ENCODE measurements around the gene IGFALS.

IGFALS gene

DNA sequence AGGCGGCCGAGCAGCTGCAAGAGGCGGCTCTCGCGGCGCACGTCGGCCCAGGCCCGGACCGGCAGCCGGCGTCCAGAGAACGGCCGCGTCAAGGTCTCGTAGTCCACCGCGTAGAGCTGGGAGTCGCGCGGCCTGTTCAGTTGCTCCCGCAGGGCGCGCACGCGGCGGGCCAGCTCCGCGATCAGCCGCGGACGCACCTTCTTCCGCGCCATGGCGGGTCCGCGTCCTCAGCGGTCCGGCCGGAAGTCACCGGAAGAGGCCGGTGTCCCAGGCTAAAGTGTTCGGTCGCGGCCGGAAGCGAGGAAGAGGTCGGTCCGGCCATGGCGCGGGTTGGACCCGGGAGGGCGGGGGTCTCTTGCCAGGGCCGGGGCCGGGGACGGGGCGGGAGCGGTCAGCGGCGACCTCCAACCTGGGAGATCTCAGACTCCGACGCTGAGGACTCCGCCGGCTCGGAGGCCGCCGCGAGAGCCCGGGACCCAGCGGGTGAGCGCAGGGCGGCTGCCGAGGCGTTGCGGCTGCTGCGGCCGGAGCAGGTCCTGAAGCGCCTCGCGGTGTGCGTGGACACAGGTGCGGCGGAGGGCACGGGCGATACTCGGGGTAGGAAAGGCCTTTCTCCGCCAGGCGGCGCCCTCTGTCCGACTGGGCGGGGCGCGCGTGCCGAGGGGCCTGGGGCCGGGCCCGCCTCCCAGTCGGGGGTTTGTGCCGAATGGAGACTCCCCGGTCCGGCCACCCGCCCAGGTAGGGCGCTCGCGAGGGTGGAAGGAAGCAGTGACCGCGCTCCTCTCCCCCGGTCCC, 20.4 kb downstream of the IGFALS start, which contains the start of gene MRPS34:
TSS of gene MRPS34 (minus strand) at position 227 of the 795 bp plus-strand sequence. CDS start at position 212, 15 bp downstream.
- FAIRE-seq (no peak), DNase-seq (ENCODE audit: insufficient read length, low spot score) (peak; percentile 84)
- peak; percentile 80 for TF ChIP-seq POLR2A (IDR thresholded peaks at IDR 0.05; ENCODE audit: low read depth, low read length)

DNA sequence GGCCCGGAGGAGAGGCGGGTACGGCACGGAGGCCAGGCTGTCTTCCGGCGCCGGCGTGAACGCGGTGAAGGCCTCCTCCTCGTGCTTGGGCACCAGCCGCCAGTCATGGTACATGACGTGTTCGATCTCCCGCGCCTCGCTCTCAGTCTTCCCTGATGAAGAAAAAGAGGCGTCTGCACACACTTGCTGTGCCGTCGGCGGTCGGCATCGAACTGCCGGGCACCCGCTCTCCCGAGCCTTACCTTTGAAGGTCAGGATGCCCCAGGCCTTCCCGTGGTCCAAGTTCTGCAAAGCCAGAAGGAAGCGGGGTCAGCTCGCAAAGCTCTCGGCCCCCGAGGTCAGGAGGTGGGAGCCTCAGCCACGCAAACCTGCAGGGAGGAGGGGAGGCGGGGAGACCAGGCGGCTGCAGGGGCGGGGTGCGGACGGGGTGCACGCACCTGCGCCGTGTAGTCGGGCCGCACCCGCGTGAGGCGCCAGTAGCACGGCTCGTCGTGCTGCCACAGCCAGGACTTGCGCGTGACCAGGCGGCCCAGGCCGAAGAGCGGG, 21.1 kb downstream of the IGFALS start, which contains the start of gene EME2:
TSS of gene EME2 (plus strand) at position 449 of the 546 bp plus-strand sequence. CDS start 418 bp downstream, outside the sequence.
- DNase-seq (ENCODE audit: insufficient read length, low spot score) (peak; percentile 53), FAIRE-seq (no peak)
- TF ChIP-seq POLR2A (IDR thresholded peaks at IDR 0.05; ENCODE audit: low read depth, low read length) = no peak

DNA sequence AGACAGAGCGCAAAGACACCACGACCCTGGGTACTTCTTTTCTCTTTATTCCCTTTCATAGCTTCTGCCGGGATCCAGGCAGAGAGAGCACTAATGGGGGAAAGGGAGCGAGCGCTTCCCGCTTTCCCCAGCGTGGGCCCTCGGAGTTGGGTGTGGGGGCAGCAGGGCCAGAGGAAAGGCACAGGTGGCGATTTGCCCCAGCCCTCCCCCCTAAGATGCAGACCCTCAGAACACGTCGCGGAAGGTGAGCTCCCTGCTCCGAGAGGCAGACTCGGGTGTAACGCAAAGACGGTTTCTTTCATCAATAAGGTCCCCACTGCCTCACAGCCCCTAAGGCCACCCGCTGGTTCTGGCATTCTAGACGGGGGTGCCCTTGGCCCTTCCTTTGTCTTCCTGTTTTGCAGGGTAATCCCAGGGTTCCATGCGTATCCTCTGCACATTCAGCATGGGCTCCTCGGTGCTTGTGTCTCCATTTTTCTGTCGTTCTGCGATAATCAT, 21.6 kb downstream of the IGFALS start:
- DNase-seq (ENCODE audit: insufficient read length, low spot score) (no peak), FAIRE-seq (no peak)
- no peak for TF ChIP-seq POLR2A (IDR thresholded peaks at IDR 0.05; ENCODE audit: low read depth, low read length)

DNA sequence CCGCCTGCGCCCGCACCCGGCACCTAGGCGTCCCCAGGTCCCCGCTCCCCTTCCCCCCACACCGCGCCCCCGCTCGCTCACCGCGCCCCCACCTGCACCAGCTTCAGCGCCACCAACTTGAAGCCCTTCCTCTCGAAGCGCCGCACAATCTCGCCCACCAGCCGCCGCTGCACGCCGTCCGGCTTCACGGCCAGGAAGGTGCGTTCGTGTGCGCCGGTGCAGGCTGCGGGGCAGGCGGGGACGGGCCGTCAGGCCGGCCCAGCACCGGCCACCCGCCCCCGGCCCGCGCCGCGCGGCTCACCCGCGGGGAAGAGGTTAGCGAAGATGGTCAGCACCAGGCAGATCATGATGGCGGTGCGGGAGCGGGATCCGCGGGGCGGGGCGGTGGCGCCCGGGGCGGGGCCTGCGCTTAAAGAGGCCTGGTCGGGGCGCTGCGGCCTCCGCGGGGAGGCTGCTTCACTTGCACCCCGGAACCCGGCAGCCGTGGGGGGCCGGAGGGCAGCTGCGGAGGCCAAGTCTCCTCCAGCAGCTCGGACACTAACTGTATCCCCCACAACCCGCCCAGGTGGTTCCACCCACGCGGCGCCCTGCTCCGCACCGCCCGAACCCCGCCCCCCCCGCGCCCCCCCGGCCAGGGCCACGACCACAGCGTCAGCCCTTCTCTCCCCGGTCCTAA, 22.2 kb downstream of the IGFALS start, which contains the start of gene NME3:
TSS of gene NME3 (minus strand) at position 356 of the 676 bp plus-strand sequence. CDS start at position 347, 9 bp downstream.
- no peak for FAIRE-seq
- no peak for DNase-seq (ENCODE audit: insufficient read length, low spot score)
- no peak for TF ChIP-seq POLR2A (IDR thresholded peaks at IDR 0.05; ENCODE audit: low read depth, low read length)

DNA sequence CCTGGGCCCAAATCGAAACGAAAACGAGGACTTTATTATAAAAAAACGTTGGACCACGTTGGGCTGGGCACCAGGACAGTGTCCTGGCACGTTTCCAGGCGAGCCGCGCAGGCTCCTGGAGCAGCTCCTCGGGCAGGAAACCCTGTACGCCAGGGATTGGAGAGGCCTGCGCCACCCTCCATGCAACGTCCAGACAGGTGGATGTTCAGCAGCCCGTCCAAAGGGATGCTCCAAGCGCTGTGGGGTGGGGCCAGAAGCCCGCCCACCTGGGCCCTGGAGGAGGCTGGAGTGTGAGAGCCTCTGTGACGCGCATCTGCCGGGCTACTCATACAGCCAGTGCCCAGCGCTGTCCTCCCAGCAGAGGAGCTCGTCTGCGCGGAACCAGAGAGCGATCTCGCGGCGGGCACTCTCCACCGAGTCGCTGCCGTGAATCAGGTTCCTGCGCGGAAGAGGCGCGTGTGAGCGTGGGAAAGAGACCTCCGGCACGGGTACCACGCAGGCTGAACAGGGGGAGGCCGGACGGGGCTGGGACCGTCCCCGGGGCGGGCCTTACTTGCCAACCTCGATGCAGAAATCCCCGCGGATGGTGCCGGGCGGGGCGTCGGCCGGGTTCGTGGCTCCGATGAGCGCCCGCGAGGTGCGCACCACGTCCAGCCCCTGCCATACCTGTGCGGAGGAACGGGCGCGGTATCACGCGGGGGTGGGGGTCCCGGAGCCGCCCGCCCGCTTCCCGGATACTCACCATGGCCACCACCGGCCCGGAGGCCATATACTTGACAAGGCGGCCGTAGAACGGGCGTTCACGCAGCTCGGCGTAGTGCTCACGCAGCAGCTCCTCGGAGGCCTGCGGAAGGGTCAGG, 22.9 kb downstream of the IGFALS start:
- DNase-seq (ENCODE audit: insufficient read length, low spot score) = no peak
- no peak for FAIRE-seq

DNA sequence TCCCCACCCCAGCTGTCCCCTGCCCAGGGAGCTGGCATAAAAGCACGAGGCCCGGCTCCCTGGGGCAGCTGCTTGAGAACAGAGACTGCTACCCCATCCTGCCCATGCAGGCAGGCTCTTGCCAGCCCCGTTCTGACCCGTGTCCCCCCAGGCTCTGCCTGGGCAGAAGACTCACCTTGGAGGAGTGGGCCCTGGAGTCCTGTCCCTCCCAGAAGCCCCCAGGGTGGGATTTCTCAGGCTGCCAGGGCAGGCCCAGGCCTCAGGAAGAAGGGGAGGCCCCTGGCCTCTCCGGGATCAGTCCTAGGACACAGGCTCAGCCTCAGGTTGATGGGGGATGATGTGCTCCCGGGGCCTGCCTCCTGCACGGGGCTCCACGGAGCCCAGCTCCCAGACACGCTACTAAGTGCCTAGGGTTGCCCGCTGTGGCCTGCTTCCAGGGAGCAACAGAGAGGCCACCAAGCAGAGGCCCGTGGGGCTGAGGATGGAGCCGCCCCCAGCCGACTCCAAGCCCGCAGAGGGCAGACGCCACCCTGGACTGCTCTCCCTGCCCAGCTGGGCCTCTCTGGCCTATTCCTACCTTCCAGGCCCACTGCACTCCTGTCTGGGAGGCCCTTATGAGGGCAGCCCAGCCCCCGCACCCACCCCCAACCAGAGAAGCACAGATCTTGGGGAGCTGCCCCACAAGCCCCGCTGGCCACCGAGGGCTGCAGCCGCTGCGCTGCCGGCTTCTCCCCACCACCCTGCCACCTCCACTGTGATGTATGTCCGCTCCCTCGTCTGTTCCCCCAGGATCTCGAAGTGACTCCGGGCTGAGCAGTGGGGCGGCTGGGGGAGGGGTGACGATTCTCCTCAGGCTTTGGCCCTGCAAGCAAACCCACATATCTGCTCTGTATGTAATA, 23.9 kb downstream of the IGFALS start:
- FAIRE-seq = no peak
- TF ChIP-seq POLR2A (IDR thresholded peaks at IDR 0.05; ENCODE audit: low read depth, low read length) = no peak
- no peak for DNase-seq (ENCODE audit: insufficient read length, low spot score)

More for the DNA sequence above, 22.9 kb downstream of the IGFALS start:
- no peak for TF ChIP-seq POLR2A (IDR thresholded peaks at IDR 0.05; ENCODE audit: low read depth, low read length)

DNA sequence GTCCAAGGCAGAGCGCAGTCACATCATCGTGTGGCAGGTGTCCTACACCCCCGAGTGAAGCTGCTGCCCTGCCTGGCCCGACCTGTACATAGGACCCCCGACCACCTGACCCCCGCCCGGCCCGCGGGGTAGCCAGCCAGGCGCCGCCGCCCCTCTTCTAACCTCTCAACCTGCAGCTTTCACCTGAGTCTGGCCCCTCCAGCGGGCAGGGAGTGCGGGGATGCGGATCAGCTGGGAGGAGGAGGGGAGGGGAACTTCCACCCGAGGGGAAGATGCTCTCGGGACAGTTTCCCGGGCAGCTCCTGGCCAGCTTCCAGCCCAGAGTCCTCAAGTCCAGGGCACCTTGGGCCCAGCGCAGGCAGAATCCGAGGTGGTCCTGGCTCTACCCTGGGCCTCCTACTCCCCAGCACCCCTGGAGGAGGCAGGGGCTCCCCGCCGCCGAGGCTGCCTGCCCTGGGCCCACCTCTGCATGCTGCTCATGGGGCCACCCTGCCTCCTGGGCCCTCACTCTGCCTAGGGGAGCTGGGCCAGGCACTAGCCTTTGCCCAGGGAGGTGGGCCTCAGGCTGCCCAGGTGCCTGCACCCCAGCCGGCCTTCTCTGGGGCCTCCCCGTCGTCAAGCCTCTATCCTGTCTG, 24.6 kb downstream of the IGFALS start:
- TF ChIP-seq POLR2A (IDR thresholded peaks at IDR 0.05; ENCODE audit: low read depth, low read length) = no peak
- no peak for DNase-seq (ENCODE audit: insufficient read length, low spot score)
- FAIRE-seq = no peak

DNA sequence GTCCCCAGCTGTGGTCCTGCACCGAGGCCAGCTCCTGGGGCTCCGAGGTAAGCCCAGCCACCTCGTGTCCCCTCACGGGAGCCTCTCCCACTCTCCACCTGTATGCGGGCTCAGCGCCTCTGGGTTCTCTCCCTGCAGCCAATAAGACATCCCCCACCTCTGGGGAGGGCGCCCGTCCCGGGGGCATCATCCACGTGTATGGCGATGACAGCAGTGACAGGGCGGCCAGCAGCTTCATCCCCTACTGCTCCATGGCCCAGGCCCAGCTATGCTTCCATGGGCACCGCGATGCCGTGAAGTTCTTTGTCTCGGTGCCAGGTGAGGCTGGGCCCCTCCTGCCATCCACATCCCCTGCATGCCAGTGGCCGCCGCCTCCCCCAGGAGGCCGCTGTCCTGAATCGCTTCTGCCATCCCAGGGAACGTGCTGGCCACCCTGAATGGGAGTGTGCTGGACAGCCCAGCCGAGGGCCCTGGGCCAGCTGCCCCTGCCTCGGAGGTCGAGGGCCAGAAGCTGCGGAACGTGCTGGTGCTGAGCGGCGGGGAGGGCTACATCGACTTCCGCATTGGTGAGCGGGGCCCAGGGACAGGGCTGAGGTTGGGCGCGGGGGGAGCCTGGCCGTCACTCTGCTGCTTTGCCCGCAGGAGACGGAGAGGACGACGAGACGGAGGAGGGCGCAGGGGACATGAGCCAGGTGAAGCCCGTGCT, 25.3 kb downstream of the IGFALS start:
- FAIRE-seq (no peak), DNase-seq (ENCODE audit: insufficient read length, low spot score) (no peak)
- TF ChIP-seq POLR2A (IDR thresholded peaks at IDR 0.05; ENCODE audit: low read depth, low read length) = no peak

DNA sequence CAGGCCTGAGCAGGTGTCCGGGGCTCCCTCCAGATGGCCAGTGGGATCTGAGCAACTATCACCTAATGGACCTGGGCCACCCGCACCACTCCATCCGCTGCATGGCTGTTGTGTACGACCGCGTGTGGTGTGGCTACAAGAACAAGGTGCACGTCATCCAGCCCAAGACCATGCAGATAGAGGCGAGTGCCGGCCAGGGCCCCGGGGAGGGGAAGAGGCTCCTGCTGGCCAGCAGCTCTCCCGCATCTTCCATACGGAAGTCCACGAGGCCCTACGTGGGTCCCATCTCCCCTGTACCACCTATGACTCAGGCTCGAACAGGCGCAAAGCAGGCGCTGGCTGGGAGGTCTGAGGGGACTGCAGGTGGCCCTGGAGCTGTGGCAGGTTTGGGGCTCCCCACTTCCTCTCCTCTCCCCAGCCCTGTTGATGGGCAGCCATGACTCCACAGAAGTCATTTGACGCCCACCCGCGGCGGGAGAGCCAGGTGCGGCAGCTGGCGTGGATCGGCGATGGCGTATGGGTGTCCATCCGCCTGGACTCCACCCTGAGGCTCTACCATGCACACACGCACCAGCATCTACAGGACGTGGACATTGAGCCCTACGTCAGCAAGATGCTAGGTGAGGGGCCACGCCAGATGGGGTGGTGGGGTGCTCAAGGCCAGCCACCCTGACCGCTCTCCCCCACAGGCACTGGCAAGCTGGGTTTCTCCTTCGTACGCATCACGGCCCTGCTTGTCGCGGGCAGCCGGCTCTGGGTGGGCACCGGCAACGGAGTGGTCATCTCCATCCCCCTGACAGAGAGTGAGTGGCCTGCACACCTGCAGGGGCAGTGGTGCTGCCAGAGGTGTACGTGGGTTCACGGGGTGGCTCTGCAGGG, 26.1 kb downstream of the IGFALS start:
- DNase-seq (ENCODE audit: insufficient read length, low spot score) (no peak), FAIRE-seq (no peak)
- no peak for TF ChIP-seq POLR2A (IDR thresholded peaks at IDR 0.05; ENCODE audit: low read depth, low read length)

DNA sequence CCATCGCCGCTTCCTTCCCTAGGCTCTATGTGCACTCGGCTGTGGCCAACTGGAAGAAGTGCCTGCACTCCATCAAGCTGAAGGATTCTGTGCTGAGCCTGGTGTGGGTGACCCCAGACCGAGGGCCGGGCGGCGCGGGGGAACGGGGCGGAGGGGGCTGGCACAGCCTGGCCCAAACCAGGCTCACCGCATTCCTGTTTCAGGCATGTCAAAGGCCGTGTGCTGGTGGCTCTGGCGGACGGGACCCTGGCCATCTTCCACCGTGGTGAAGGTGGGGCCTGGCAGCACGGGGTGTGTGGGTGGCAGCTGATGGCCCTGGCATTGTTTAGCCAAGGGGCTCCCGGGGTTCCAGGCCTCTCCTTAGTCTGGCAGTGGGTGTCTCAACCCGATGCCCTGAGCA, 26.8 kb downstream of the IGFALS start:
- DNase-seq (ENCODE audit: insufficient read length, low spot score) (no peak), FAIRE-seq (no peak)
- no peak for TF ChIP-seq POLR2A (IDR thresholded peaks at IDR 0.05; ENCODE audit: low read depth, low read length)

All from H54 (cell line).